Skin epidermis (tissue), 12 donors: ENCODE data around the gene TEX2.

Experiments
- H3K27ac ChIP-seq, 21 experiments: fragments of 200-600 bp; sonication (generic) in 11 of 21; one replicate each; pipeline ENCODE4 v1.5.0; 2020; ENCODE audit warnings: mild to moderate bottlenecking in 3 of 21, inconsistent platforms in 2 of 21, moderate library complexity in 2 of 21
- H3K4me3 ChIP-seq, 7 experiments: fragments of 200-600 bp; sonication (generic) in 2 of 7; one replicate each; pipeline ENCODE4 v1.5.0; 2020; ENCODE audit warnings: inconsistent platforms in 2 of 7, mild to moderate bottlenecking in 2 of 7, moderate library complexity in 1 of 7

Gene TEX2

GRCh38 chr17:64152428-64153125 lies 110.5 kb downstream of the TEX2 start:
- H3K4me3 ChIP-seq, result no peak overlapping the region
- H3K27ac ChIP-seq, result no peak overlapping the region

DNA sequence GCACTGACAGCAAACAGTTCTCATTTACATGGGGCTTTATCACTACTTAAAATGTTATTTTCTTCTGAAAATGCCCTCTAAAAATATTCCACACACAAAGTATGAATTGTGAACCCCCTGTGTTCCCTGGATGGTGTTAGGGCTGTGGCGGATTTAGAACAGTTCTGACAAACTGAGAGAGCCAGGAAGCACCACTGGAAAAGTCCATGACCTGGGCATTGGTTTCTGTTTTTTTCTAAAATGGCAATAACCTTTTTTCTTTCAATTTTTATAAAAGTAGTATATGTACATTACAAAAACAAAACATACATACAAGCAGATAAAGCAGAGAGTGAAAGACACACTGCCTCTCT lies 112.1 kb downstream of the TEX2 start:
- Histone ChIP-seq H3K27ac (no peak overlapping the region), H3K4me3 (no peak overlapping the region)

- Histone ChIP-seq H3K4me3 (no peak overlapping the region), H3K27ac (peak overlapping the region in 4 of 21 experiments; percentile 0 to 24 (median 12))
Observed at GRCh38 chr17:64150237-64151015, 112.6 kb downstream of the TEX2 start.

- Histone ChIP-seq H3K27ac (no peak overlapping the region), H3K4me3 (no peak overlapping the region)
Observed at GRCh38 chr17:64149196-64149595, 113.9 kb downstream of the TEX2 start.

- H3K27ac ChIP-seq, result peak overlapping the region in 5 of 21 experiments; percentile 7 to 41 (median 32)
- no peak overlapping the region for H3K4me3 ChIP-seq
Observed at GRCh38 chr17:64148699-64149098, 114.4 kb downstream of the TEX2 start.

- peak overlapping the region in 8 of 21 experiments; percentile 3 to 98 (median 26) for H3K27ac ChIP-seq
- no peak overlapping the region for H3K4me3 ChIP-seq
Observed at GRCh38 chr17:64148017-64148631, 114.9 kb downstream of the TEX2 start.

- H3K4me3 ChIP-seq, result peak overlapping the region; percentile 67 to 97 (median 85)
- peak overlapping the region in 19 of 21 experiments; percentile 85 to 100 (median 96) for H3K27ac ChIP-seq
Observed at GRCh38 chr17:64147110-64148016, 115.7 kb downstream of the TEX2 start.

DNA sequence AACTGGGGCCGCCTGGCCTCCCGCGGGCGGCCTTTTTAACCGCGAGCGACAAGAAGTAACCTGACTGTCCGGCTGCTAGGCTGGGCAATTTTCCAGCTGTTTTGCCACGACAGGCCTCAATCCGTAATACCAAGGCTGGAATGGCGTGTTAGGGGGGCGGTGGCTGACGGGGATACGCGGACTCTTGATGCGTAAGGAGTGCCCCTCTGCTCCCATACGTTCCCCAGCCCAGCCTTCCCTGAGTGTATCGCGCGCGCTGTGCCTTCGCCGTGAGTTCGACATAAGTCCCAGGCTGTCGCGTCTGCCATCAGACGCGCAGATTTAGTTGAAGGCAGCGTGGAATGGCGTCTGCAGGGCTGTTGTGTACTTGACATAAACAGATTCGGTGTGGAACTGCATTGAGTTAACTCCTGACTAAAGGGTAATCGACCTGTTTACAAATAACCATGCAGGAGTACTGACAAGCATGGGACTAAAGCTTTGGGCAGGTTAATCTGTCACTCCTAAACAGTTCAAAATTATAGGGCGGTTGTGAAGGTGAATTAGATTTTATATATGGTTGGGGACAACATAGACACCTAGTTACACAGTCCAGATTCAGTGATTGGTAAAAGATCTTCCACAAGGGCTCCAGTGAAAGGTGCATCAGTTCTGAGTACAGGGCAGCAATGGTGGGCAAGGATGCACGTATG lies 116.5 kb downstream of the TEX2 start:
- Histone ChIP-seq H3K27ac (peak overlapping the region; percentile 85 to 100 (median 96)), H3K4me3 (peak overlapping the region; percentile 67 to 97 (median 85))

GRCh38 chr17:64145751-64146417 lies 117.2 kb downstream of the TEX2 start:
- peak overlapping the region; percentile 67 to 97 (median 85) for H3K4me3 ChIP-seq
- H3K27ac ChIP-seq, result peak overlapping the region; percentile 85 to 100 (median 96)

DNA sequence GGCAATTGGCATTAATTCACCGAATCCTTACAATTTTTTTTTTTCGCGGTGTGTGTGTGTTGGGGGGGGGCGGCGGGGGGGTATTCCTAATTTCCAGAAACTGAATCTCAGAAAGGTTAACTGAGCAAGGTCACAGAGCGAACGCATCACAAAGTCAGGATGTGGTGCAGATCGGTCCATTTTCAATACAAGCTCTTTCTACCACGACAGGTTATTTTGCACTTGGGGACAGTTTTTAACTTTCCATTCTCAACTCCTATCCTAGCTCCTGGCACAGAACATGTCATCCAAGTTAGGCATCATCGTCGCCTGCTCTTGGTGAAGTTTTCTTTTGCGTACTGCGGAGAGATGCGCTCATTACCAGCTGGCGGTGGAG lies 117.7 kb downstream of the TEX2 start:
- Histone ChIP-seq H3K4me3 (peak overlapping the region; percentile 67 to 97 (median 85)), H3K27ac (peak overlapping the region in 20 of 21 experiments; percentile 45 to 98 (median 96))

DNA sequence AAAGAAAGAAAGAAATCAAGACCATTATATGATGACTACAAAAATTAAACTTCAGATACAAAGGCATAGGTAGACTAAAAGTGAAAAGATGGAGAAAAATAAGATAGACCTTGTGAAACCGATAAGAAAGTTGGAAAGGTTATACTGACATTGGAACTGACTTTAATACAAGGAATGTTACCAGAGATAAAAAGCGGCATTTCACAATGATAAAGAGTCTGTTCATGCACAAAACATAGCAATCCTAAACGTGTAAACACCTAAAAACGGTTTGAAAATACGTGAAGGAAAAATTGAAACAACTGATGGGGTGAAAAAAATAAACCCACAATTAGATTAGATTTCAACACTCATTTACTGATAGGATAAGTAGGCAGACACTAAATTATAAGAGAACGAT lies 123.5 kb downstream of the TEX2 start:
- Histone ChIP-seq H3K4me3 (no peak overlapping the region), H3K27ac (no peak overlapping the region)

DNA sequence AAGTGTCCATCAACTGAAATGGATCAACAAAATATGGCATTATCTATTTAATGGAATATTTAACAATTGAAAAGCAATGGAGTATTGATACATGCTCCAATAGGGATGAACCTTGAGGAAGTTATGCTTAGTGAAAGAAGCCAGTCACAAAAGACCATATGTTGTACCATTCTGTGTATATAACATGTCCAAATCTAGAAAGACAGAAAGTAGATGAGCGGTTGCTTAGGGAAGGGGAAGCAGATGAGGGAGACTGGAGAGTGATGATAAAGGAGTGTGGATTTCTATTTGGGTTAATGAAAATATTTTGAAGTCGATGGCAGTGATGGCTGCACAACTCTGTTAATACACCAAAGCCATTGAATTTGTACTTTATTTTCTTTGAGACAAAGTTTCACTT lies 124.6 kb downstream of the TEX2 start:
- no peak overlapping the region for H3K4me3 ChIP-seq
- no peak overlapping the region for H3K27ac ChIP-seq

- no peak overlapping the region for H3K27ac ChIP-seq
- no peak overlapping the region for H3K4me3 ChIP-seq
Observed at GRCh38 chr17:64135000-64135399, 128.1 kb downstream of the TEX2 start.

DNA sequence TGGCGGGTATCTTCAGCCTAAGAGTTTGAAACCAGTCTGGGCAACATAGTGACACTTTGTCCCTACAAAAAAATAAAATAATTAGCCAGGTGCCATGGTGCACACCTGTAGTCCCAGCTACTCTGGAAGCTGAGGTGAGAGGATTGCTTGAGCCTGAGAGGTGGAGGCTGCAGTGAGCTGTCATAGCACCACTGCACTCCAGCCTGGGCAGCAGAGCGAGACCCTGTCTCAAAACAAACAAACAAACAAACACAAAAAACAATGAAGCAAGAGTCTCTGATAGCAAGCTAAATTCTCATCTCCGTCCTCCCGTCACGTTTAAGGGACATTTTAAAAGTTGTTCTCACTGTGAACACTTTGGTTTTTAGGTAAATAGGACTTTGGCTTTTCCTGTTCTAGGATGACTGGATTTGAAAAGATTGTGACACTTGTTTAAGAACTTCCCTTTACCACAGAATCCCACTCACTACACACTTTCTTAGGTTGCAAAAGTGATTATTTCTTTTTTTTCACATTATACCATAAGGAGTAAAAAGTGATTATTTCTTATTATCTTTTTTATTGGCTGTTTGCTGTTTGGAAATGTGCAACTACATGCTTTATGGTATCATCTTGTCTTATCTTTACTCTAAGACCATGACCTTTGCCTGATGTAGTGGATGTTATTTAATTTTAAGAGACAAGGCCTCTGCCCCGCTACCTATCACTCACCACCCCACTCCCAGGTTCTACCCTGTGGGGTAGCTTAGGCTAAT lies 128.7 kb downstream of the TEX2 start:
- no peak overlapping the region for H3K27ac ChIP-seq
- no peak overlapping the region for H3K4me3 ChIP-seq

DNA sequence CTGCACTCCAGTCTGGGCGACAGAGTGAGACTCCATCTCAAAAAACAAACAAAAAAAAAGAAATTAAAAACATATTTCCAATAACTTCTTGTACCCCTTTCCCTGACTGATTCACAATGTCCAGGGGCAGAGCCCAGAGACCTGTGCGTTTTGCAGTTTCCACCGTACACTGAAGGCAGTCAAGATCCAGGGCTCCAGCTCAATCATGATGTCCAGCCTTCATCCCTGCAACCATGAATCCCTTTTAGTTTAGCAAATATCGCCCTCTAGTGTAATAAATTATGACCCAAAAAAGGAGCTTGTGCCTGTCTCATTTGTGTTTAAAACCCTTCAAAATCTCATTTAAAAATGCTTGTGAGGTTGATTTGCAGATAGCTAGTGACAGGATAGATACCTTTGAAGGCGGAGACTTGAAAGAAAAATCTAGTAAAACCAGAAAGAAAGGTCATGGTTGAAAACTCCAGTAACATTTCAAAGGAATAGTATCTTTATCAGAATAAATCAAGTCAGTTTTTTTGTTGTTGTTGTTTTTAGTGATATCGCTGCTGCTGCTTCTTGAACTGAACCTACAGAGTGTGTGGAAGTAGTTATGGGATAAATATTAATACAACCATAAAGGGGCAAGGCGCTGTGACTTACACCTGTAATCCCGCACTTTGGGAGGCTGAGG lies 129.4 kb downstream of the TEX2 start:
- no peak overlapping the region for H3K4me3 ChIP-seq
- H3K27ac ChIP-seq, result no peak overlapping the region

DNA sequence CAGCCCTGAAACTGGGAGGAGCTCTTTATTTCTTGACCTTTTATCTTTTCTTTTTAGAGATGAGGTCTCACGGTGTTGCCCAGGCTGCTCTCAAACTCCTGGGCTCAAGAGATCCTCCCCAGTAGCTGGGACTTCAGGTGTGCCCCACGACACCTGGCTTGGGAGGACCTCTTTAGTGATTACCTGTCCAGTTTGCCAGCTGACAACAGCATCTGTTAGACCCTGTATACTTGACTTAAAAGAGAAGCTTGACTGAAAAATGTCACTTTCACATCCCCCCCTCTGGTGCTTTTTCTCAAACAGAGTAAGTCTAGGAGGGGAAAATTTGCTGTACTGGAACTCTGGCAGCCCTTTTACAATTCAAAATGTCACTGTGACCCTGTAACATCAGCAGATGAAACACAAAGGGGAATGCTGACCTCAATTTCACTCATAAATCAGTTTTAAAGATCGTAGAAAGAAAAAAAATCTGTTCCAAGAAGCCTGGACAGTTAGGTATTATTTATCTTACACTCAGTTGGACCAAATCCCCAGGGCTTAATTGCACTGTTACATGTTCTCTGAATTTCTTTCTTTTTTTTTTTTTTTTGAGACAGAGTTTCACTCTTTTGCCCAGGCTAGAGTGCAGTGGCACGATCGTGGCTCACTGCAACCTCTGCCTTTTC lies 131.3 kb downstream of the TEX2 start:
- Histone ChIP-seq H3K4me3 (no peak overlapping the region), H3K27ac (peak overlapping the region in 10 of 21 experiments; percentile 18 to 98 (median 94))

DNA sequence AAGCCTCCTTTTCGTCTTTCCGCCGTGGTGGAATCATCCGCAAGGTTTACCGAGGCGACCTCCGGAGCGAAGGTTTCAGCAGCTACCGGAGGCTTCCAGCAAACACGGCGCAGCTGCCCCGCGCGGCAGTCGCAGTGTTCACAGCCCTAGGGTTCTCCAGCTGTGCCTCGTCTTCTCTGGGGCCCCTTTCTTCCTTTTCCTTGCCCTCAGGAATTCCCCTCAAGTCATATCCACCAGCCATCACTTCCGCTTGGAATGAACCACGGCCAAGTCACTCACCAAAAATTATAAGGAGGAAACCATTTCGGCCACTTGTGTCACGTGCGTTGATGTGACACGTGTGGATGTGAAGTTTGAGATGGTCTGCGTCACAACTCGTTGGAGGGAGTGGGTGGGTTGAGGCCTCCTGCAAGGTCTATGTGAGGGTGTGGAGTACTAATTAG lies 132.5 kb downstream of the TEX2 start:
- Histone ChIP-seq H3K4me3 (peak overlapping the region; percentile 64 to 89 (median 78)), H3K27ac (peak overlapping the region; percentile 72 to 98 (median 94))
